Stimulated activated naive CD4-positive, alpha-beta T cell (primary cell): Measurements from ENCODE around the gene LRRC57.
A peak's percentile ranks its signal among the peaks of the same experiment; 100 is the strongest.

ENCODE experiments used
- DNase-seq, 6 experiments: peaks; one replicate each; lab custom pipeline; 2025; lab: John Stamatoyannopoulos, UW

LRRC57 gene

DNA sequence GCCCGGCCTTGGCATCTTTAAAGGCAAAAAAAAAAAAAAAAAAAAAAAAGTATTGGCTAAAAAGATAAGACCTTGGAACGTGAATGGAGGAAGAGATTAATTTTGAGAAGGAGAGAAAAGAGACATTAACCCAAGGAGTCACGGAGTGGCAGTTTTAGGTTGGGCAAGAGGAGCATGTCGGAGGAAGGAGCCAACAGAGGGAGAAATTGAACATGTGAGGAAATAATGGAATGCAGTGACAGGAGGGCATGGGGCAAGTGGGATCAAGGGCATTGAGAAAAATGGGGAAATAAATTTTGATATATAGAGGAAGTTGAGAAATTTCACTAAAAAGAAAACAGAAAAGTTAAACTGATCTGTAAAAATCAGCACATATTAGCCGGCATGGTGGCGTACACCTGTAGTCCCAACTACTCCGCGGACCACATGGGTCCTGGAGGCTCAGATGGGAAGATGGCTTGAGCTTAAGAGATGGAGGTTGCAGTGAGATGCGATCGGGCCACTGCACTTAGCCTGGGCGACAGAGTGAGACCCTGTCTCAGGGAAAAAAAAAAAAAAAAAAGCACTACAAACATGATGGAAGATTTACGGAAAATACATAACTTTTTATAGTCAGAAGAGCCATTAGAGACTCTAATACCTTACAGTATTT is 1.3 kb upstream of the LRRC57 start:
- DNase-seq = no peak

DNA sequence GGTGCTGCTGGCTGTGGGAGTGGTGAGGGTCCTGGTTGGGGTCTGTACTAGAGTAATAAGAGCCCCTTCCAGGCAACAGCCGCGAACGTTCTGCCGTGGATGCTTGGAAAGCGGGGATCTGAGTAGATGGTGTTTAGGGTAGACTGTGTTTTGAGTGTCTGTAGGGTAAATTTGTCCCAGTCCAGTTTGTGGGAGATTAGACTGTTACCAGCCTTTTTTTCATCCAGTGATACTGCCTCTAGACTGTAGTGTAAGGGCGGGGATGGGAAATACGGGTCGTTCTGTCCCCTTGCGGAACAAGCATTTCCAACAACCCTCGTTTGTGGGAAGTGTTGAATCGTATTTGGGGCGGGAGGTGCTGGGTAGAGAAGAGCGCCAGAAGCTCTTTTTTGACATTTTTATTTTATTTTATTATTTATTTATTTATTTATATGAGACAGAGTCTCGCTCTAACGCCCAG is 469 bp upstream of the LRRC57 start:
- no peak for DNase-seq

DNA sequence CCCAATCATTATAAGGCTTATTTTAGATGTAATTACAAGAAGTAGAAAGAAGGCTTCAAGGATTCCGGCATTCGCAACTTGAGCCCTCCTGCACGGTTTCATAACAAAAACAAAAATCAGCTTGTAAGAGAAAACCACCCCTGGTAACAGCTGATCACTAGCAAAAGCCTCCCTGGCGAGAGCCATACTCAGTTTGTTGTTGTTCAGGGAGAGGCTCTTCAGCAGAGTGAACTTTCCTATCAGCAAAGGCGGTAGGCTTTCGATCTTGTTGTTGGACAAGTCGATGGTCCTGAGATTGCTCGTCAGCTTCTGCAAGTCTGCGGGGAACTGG is 710 bp downstream of the LRRC57 start:
- peak in 1 of 6 experiments; percentile 41 for DNase-seq

DNA sequence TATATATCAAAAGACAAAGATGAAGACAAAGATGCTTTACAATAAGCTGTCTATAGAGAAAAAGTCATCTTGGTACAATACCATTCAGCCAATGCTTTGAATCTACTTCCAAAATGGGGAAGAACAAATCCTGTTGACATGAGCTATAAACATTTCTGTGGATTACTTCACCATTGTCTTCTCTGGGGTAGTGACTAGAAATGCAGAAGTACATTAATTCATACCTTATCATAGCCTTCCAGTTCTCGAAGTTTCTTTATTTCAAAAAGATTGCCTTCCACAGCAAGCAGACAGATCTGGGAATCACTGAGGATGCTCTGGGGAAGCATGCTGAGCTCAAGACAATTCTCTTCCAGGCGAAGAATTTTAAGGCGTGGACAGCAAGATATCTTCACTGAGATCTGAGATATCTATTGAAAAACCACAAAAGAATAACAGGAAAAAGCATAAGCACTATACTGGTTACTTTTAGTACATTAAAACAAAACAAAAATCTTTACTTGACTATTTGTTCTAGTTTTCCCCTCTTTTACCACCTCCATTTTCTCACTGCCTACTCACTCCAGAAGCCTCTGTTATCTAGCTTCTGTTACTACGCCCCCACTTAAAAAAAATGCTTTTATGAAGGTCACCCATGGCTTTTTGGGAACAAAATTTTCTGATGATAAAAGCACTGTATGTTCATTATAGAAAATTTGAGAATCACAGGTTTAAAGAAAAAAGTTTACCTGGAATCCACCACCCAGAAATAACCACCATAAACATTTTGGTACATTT is 3.6 kb downstream of the LRRC57 start:
- DNase-seq = no peak

DNA sequence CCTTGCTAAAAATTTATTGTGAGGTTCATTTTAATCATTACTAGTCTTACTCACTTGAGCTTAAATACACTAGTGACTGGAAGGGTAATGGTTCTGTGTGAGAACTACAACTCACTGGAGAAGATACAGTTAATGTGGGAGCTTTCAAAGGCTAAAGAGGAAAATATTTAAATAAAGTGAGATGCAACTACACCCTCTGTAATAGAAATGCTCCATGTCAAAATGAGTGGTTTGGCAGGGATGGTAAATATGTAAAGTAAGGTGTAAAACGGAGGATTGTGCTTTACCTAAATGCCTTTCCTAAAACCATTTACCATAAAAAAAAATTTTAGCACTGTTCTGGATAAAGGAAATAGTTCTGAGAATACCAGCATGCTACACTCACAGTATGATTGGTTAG is 15.3 kb downstream of the LRRC57 start:
- no peak for DNase-seq

DNA sequence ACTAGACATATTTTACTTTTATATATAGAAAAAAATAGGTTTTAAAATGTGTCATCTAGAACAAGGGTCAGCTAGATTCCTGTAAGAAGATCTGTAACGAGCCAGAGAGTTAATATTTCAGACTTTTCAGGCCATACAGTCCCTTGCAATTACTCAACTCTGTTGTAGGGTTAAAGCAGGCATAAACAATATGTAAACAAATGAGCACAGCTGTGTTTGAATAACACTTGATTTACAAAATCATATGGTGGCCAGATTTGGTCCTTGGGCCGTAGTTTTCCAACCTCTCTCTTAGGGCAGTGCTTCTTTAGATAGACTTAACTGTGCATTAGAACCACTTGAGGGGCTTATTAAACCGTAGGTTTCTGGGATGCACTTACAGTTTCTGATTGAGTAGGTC is 19.6 kb downstream of the LRRC57 start:
- DNase-seq = no peak

DNA sequence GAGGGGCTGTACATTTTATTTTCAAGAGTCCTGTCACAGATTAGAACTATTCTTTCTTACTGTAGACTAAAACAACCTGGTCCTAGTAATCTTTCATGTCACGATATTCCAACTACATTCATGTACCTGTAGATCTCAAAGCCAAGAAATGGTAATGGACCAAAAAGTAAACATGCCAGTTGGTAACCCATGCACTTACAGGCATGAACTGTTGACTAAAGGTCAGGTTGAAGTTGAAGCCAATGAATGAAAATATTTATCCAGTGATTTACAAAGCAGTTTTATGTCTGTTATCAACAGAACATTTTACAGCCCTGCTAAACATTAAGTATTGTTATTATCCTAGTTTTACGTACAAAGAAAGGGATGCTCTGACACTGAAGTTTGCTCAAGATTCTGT is 25.3 kb downstream of the LRRC57 start:
- no peak for DNase-seq

DNA sequence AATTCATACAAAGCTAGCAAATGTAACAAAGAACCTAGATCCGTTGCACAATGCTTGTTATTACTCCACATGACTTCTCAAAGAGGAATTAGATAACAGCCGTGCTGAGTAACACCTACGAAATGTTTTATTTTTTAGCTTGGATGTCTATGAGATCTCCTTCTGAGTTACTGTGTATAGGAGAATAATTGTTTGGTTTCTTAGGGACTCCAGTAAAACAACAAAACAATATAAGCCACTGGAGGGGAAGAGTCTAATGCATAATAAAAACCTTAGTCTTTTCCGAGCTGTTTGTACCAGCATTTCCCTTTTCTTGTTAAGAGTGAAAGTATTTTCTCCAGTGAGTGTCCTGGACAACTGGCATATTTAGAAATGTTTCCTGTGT is 37.6 kb downstream of the LRRC57 start:
- no peak for DNase-seq

DNA sequence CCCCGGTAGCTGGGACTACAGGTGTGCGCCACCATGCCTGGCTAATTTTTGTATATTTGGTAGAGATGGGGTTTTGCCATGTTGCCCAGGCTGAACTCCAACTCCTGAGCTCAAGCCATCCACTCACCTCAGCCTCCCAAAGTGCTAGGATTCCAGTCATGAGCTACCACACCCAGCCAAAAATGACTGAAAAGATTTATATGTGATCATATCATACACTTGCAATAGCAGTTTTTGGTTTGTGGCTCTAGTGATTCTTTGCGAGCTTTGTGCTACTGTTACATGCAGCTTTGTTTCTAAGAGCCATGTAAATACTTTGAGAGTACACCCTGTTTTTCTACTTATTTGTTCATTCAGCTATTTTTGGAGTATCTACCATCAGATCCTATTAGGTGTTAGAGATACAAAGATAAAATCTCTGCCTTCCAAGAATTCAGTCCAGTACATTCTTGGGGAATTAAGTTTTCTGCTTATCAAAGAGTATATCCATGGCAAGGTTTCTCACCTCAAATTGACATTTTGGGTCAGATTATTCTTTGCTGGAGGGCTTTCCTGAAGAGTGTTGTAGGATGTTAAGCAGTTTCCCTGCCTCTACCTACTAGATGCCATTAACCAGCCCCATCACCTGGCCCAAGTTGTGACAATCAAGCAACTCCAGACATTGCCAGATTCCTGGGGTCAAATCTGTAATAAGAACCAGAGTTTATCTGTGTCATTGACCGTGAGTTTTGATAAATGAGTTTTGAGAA is 38.2 kb downstream of the LRRC57 start:
- DNase-seq = no peak

DNA sequence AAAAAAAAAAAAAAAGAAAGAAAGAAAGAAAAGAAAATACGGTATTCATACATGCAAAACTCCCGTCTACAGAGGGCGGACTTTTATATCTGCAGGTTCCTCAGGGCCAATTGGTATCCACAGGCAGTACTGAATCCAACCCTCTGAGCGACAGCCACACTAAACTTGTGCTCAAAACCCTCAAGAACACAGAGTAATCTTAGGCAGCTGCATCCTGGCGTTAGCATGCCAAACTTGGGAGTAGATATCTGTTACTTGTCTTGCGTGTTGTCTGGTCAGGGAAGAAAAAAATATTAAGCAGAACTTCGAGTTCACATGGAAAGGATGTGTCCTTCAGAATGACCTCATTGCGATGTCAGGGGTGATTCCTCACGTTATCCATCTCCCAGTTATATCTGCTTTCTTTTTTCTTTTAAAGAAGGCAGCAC is 40.3 kb downstream of the LRRC57 start:
- DNase-seq = no peak

DNA sequence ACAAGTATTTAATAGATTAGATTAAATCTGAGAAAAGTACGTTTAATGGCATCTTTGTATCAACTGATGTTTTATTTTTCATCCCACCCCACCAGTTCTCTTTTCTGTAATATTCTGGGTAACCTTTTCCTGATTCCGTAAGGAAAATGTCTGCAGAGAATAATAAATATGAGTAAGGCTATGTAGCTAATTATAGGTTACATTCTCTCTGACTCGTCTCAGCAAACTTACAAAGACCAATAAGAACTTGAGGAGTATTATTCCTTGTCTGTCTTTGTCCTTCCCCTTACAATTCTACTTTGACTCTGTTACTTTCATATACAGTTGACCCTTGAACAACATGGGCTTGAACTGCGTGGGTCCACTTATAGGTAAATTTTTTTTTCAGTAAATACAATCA is 41.1 kb downstream of the LRRC57 start:
- no peak for DNase-seq

DNA sequence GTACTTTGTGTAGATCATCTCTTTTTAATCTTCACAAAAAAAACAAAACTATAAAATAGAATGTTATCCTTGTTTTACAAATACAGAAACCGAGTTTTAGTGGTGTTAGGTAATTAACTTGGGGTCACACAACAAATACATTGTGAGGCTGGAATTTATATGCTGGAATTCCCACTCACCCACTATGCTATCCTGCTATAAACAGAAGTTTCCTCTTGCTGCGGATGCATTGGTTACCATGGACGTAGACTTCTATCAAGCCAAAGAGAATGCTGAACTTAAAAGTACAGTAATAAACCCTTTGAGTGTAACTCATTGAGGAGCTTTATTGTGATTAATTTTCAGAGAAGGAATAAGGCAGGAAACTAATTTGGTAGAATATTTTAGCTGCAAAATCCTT is 44.0 kb downstream of the LRRC57 start:
- DNase-seq = no peak

DNA sequence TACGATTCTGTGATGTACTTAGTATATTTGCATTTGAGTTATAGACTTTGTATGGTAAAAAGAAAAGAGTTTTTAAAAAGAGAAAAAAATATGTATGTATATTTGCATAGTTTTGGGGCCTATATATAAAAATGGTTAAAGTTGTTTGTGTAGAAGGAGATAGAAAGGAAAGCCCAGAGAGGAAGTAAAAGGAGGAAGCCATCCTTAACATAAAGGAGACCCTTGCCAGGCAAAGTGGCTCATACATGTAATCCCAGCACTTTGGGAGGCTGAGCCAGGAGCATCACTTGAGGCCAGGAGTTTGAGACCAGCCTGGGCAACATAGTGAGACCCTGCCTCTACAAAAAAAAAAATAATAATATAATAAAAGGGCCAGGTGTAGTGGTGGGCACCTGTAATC is 44.8 kb downstream of the LRRC57 start:
- DNase-seq = no peak

DNA sequence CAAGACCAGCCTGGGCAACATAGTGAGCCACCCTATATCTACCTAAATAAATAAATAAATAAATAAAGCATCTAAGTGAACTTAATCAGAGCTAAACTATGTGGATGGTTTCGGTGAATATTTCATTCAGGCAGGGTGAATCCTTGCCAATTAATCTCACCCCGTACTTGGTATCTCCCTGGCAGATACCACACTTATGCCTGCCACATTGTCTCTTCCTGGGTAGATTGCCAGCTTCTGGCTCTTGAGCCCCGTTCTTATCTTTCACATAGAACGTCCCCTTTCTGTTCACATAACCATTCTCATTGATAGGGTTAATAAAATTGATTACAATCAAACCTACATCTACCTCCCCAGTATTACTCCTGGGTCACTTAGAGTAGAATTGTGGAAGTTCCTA is 46.1 kb downstream of the LRRC57 start:
- DNase-seq = no peak

DNA sequence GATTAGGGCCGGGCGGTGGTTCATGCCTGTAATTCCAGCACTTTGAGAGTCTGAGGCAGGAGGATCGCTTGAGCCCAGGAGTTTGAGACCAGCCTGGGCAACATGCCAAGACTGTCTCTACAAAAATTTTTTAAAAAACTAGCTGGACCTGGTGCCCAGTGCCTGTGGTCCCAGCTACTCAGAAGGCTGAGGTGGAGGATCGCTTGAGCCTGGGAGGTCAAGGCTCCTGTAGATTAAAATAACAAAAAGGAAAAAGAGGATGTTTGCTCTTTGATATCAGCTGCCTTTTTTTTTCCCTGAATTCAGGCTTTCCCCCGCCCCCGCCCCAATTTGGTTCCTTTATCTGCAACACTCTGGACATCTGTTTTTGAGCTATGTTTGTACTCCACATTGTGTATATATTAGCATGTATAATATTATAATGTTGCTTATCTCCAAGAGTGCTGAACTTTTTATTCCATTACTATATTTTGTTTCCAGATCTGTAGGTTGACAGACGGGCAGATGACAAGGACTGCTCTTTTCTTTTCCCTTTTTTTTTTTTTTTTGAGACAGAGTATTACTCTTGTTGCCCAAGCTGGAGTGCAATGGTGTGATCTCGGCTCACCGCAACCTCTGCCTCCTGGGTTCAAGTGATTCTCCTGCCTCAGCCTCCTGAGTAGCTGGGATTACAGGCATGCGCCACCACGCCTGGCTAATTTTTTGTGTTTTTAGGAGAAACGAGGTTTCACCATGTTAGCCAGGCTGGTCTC is 48.6 kb downstream of the LRRC57 start:
- DNase-seq = no peak

DNA sequence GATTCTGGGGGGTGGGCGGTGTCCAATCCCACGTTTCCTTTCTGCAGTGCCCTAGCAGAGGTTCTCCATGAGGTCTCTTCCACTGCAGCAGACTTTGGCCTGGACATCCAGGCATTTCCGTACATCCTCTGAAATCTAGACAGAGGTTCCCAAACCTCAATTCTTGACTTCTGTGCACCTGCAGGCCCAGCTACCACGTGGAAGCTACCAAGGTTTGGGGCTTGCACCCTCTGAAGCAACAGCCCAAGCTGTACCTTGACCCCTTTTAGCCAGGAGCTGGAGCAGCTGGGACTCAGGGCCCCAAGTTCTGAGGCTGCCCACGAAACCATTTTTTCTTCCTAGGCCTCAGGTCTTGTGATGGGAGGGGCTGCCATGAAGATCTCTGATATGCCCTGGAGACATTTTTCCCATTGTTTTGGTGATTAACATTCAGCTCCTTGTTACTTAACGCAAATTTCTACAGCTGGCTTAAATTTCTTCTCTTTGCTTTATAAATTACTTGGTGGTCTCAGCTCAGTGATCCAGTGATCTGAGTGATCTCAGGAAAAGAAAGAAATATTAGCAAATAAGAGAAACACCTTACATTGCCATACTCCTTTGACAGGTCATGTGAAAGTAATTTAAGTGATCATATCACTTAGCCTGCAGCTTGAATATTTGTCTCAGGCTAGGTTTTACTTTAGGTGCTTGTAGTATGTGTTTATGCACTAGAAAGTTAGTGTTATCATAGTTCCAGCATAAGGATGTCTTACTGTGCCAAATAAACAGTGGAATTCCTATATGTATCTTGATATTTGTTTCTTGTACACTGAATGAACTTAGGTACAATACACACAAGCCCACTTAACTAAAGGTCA is 50.2 kb downstream of the LRRC57 start:
- no peak for DNase-seq

DNA sequence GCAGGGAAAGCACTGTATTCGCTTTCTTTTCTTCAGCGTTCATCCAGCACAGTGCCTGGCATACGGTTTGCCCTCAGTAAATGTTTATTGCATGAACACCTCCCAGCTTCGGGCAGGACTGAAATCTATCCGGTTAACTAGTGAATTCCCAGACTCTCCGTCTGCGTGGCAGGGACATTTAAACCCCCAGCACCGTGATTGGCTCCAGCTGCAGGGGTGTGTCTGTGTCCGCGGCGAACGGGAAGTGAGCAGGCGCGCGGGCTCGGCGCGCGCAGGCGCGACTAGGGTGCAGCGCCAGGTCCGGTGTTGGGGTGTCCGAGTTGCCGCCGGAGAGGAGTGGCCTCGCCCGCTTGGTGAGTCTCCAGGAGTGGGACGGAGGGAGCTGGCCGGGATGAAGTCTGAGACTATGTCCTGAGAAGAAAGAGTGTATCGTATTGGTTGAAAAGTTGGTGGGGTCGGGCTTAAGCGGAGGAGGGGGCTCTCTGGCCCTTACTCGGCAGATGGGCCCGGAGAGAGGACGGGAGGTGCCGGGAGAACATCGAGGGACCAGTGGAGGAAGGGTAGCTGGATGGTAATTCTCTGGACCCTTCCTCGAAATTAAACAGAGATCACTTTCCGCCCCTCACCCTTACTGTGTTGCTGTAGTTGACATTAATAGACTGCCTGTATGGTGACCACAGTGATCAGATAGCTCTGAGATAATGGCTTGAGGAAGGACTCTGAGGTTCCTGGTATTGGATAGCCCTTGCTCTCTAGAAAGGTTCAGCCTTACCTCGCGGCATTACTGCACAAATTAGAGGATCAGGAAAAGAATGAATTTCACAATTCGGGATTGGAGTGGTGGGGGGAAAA is 53.0 kb downstream of the LRRC57 start, which contains the start of gene SNAP23:
TSS of gene SNAP23 (plus strand) at position 274 of the 852 bp plus-strand sequence. CDS start 16,213 bp downstream, outside the sequence.
- DNase-seq = peak; percentile 69 to 84 (median 78)

DNA sequence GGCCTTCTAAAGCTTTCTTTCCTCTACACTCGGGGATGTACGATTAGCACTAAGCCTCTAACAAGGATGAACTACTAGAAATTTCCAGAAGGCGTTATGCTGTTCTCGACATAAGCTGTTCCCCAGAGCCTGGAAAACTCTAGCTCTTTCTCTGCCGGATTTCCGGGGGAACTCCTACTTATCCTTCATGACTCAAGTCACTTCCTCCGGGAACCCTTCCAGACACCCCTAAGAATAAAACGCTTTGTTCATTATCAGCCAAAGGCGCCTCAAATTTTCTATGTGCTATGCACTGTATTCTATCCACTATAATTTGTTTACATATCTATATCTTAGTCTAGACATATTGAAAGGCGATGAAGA is 53.6 kb downstream of the LRRC57 start:
- DNase-seq = peak in 2 of 6 experiments; percentile 5 to 12

DNA sequence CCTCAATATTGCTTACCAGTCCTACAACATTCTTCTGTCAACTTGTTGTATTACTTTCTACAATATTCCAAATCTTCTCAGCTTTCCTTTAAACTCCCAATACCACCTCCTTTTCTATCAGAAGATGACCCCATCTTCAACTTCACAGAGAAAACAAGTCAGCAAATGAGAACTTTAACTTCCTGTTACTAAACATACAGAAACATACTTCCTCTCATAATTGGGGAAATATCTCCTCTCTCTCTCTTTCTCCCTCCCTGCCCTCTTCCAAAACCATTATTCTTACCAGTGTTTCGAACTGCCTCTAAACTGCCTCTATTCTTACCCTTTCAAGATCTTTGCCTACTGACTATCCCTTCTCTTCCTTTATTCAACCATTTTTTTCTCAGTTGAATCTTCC is 54.9 kb downstream of the LRRC57 start:
- DNase-seq = no peak

DNA sequence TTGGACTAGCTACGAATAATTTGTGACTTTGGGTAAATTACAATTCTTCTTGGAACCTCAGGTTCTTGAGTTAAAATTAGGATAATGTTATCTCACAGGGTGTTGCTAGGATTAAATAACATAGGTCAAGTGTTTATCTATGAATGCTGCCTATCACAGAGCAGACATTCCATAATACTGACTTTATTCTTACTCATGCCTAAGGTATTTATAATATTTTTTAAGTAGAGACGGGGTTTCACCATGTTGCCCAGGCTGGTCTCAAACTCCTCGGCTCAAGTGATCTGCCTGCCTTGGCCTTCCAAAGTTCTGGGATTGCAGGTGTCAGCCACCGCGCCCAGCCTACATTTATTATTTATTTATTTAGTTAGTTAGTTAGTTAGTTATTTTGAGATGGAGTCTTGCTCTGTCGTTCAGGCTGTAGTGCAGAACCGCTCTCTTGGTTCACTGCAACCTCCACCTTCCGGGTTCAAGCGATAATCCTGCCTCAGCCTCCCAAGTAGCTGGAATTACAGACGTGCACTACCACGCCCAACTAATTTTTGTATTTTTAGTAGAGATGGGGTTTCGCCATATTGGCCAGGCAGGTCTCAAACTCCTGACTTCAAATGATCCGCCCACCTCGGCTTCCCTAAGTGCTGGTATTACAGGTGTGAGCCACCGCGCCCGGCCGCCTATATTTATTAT is 56.9 kb downstream of the LRRC57 start:
- no peak for DNase-seq
